Spleen (tissue), 11 donors: Measurements from ENCODE around the gene CD99. TPM values are rescaled to one million over a fixed set of nuclear protein-coding genes. Genes with fewer than 3 reads are reported as not detected.

Source experiments
- DNase-seq: peaks from one replicate; pipeline ENCODE4 v3.0.0-alpha.2; 2020
- H3K27ac ChIP-seq, 8 donors: fragments of 200-600 bp; sonication (generic) in 7 of 8; 1 replicate in 4 of 8; 2 replicates in 4 of 8; pipeline versions ENCODE4 v1.5.0 to v1.8.0; 2016 to 2021; ENCODE audit warnings: inconsistent platforms in 4 of 8, mild to moderate bottlenecking in 4 of 8, moderate library complexity in 1 of 8
- H3K27me3 ChIP-seq, 7 donors: fragments of 200-600 bp; sonication (generic) in 6 of 7; replicated peaks in 1 of 7; 1 replicate in 4 of 7; 2 replicates in 3 of 7; pipeline versions ENCODE4 v1.5.0 to v1.8.0; 2016 to 2021; ENCODE audit warnings: inconsistent platforms in 3 of 7, mild to moderate bottlenecking in 1 of 7
- H3K36me3 ChIP-seq, 6 donors: fragments of 200-600 bp; sonication (generic) in 5 of 6; 1 replicate in 4 of 6; 2 replicates in 2 of 6; pipeline versions ENCODE4 v1.5.0 to v1.8.0; 2016 to 2021; ENCODE audit warnings: inconsistent platforms in 2 of 6
- H3K4me1 ChIP-seq, 6 donors: fragments of 200-600 bp; sonication (generic) in 5 of 6; 1 replicate in 3 of 6; 2 replicates in 3 of 6; pipeline versions ENCODE4 v1.5.0 to v1.8.0; 2016 to 2021; ENCODE audit warnings: inconsistent platforms in 3 of 6
- H3K4me3 ChIP-seq, 8 donors: fragments of 200-600 bp; sonication (generic) in 7 of 8; 1 replicate in 4 of 8; 2 replicates in 4 of 8; pipeline versions ENCODE4 v1.5.0 to v1.8.0; 2016 to 2021; ENCODE audit warnings: inconsistent platforms in 4 of 8, mild to moderate bottlenecking in 4 of 8, moderate library complexity in 2 of 8
- H3K9me3 ChIP-seq, 8 donors: fragments of 200-600 bp; sonication (generic) in 7 of 8; 1 replicate in 4 of 8; 2 replicates in 4 of 8; pipeline versions ENCODE4 v1.5.0 to v1.8.0; 2016 to 2021; ENCODE audit warnings: inconsistent platforms in 4 of 8
- POLR2A ChIP-seq, 3 donors: fragments of 450-650 bp; IDR thresholded peaks; one replicate each; pipeline ENCODE4 v1.5.1; 2017; ENCODE audit warnings: antibody characterized with exemption in 3 of 3, mild to moderate bottlenecking in 1 of 3
- POLR2AphosphoS5 ChIP-seq, 3 donors: sonication (generic); formaldehyde crosslinking; IDR thresholded peaks; one replicate each; pipeline ENCODE4 v1.5.1; 2017; ENCODE audit warnings: antibody characterized with exemption in 3 of 3
- WGBS, 5 donors: extraction: QIAGEN DNeasy Blood & Tissue Kit in 3 of 5; methylation state at CpG; one replicate each; pipeline versions ENCODE4 v1.1.5 to v1.1.7; 2013 to 2018; 5-methylcytosine and 5-hydroxymethylcytosine counted together
- intact Hi-C: fragments of 100-400 bp; cut with DNase I; formaldehyde crosslinking; loops from one replicate; pipeline ENCODE4 v1.15.0; 2023; ENCODE audit warnings: low total_unique reads
- polyA plus RNA-seq, 3 donors: library from polyadenylated mRNA; stranded (reverse); fragments of 200-250 nt; gene quantifications; one replicate each; pipeline ENCODE4 v1.2.1, GENCODE V29; 2013
- total RNA-seq, 7 donors: library from RNA; depleted of rRNA in 3 of 7; stranded (reverse); fragments of >200 nt in 3 of 7; fragmentation: NEBNext Ultra II Directional in 4 of 7; extraction: Animal tissue kit (Norgen Biotek cat#: 25700) in 4 of 7; gene quantifications; one replicate each; pipeline versions ENCODE4 v1.1.0 to v1.2.1, GENCODE V29; 2016 to 2021
- TF ChIP-seq, protein P1 (sequence below), 11 experiments: fragments of 200-600 bp in 7 of 11; fragments of 450-650 bp in 4 of 11; sonication (generic) in 4 of 11; IDR thresholded peaks in 8 of 11; conservative IDR thresholded peaks in 3 of 11; 1 replicate in 7 of 11; 2 replicates in 4 of 11; pipeline versions ENCODE4 v1.4.0 to v1.8.0; 2016 to 2021; ENCODE audit warnings: antibody characterized with exemption in 11 of 11, inconsistent platforms in 4 of 11, mild to moderate bottlenecking in 1 of 11
- donor health status: healthy with polysubstance abuse.
- donor health status: DM: no; HTN: no; CAD: no; lungs with moderate emphysema.
- donor health status: DM: no; HTN: no; CAD: no.
- donor health status: Bipolar disorder and iron deficiency.
- donor health status: healthy.
- donor health status: DM: no; HTN: no; CAD: no.
- donor health status: DM: yes; HTN: yes; CAD: no.

The CD99 gene
- total and polyA plus RNA-seq, 10 donors: 101 to 316 (median 181) TPM

DNA sequence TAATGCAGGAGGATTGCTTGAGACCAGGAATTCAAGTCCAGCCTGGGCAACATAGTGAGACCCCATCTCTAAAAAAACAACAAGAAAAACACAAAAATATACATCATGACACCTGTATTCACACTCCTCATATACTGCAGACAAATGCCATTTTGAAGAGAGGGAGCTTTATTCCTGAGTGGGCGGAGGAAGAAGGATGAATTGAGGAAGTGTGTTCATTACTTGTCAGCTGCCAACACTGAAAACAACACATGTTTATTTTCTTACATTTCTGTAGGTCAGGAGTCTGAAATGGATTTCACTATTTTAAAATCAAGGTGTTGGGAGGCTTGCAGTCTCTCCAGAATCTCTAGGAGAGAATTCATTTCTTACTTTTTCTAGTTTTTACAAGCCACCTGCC lies 47.2 kb upstream of the CD99 start:
- Histone ChIP-seq H3K4me3 (no peak overlapping the region), H3K27ac (no peak overlapping the region), H3K9me3 (no peaks in the 10 kb centered on the region), H3K36me3 (peaks cover 0 to 50% (median 0%) of the 10 kb centered on the region in 6 donors), H3K4me1 (no peaks in the 10 kb centered on the region), H3K27me3 (no peaks in the 10 kb centered on the region)
- 76 to 95% (median 79%) methylated on average over 1 of the region's 1 CpG for WGBS, 5 donors
- DNase-seq: no peak
- TF ChIP-seq POLR2A (IDR thresholded peaks at IDR 0.05): no peak
- TF ChIP-seq, protein P1, sequence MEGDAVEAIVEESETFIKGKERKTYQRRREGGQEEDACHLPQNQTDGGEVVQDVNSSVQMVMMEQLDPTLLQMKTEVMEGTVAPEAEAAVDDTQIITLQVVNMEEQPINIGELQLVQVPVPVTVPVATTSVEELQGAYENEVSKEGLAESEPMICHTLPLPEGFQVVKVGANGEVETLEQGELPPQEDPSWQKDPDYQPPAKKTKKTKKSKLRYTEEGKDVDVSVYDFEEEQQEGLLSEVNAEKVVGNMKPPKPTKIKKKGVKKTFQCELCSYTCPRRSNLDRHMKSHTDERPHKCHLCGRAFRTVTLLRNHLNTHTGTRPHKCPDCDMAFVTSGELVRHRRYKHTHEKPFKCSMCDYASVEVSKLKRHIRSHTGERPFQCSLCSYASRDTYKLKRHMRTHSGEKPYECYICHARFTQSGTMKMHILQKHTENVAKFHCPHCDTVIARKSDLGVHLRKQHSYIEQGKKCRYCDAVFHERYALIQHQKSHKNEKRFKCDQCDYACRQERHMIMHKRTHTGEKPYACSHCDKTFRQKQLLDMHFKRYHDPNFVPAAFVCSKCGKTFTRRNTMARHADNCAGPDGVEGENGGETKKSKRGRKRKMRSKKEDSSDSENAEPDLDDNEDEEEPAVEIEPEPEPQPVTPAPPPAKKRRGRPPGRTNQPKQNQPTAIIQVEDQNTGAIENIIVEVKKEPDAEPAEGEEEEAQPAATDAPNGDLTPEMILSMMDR (IDR thresholded peaks at IDR 0.05 in 8 of 11, conservative IDR thresholded peaks at IDR 0.05 in 3 of 11): no peak
- TF ChIP-seq POLR2AphosphoS5 (IDR thresholded peaks at IDR 0.05): no peak
- intact Hi-C loops: loop anchor here (5.0 kb wide), 1 partner anchor 168 kb away; no protein-coding TSS in a partner anchor

DNA sequence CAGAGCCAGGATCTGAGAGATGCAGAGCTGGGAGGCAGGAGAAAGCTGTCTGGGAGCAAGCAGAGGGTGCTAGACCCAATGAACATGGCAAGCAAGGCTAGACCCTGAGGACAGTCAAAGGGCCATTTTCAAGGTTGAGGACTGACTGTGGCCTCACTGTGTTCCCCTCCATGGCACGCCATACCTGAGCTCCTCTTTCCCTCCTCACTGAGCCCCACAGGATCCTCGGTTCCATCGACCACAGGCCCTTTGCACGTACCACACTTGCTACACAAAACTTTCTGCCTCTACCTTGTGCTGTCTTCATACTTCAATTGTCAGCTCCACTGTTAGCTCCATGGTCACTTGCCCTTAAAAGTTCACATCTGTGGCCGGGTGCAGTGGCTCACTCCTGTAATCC lies 45.5 kb upstream of the CD99 start:
- 58 to 84% (median 78%) methylated on average over 5 of the region's 5 CpGs for WGBS, 5 donors

DNA sequence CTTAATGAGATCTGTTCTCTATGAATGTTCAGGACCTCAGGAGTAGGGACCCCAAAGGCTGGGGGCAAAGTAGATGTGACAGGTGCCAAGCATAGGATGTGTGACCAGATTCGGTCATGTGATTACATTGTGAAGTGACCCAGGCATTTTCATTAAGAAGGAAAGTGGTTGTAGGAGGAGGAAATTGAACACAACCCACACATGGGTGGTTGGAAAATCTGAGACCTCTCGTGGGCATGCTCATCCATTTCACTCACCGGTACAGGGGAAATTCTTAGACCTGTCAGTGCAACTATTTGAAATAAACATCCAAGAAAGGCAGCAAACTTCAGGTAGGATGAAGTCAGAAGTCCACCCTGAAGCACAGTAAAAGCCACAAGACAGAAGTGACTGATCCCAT lies 43.5 kb upstream of the CD99 start:
- H3K27me3 ChIP-seq: no peaks in the 10 kb centered on the region
- no peaks in the 10 kb centered on the region for H3K9me3 ChIP-seq
- 59 to 80% (median 76%) methylated on average over 3 of the region's 3 CpGs for WGBS, 5 donors
- no peak for DNase-seq
- intact Hi-C loops: no loop called here
- TF ChIP-seq POLR2AphosphoS5 (IDR thresholded peaks at IDR 0.05): no peak
- TF ChIP-seq POLR2A (IDR thresholded peaks at IDR 0.05): no peak
- TF ChIP-seq, protein P1 (IDR thresholded peaks at IDR 0.05 in 8 of 11, conservative IDR thresholded peaks at IDR 0.05 in 3 of 11): no peak
- H3K4me1 ChIP-seq: no peaks in the 10 kb centered on the region
- peaks cover 0 to 18% (median 0%) of the 10 kb centered on the region in 6 donors for H3K36me3 ChIP-seq
- no peak overlapping the region for H3K4me3 ChIP-seq
- no peak overlapping the region for H3K27ac ChIP-seq

More for the DNA sequence above, 45.5 kb upstream of the CD99 start:
- Histone ChIP-seq H3K27ac (no peak overlapping the region), H3K4me3 (no peak overlapping the region), H3K4me1 (no peaks in the 10 kb centered on the region), H3K36me3 (peaks cover 0 to 38% (median 0%) of the 10 kb centered on the region in 6 donors), H3K27me3 (no peaks in the 10 kb centered on the region), H3K9me3 (no peaks in the 10 kb centered on the region)
- DNase-seq: no peak
- TF ChIP-seq POLR2A (IDR thresholded peaks at IDR 0.05): no peak
- no peak for TF ChIP-seq POLR2AphosphoS5 (IDR thresholded peaks at IDR 0.05)
- intact Hi-C loops: no loop called here

DNA sequence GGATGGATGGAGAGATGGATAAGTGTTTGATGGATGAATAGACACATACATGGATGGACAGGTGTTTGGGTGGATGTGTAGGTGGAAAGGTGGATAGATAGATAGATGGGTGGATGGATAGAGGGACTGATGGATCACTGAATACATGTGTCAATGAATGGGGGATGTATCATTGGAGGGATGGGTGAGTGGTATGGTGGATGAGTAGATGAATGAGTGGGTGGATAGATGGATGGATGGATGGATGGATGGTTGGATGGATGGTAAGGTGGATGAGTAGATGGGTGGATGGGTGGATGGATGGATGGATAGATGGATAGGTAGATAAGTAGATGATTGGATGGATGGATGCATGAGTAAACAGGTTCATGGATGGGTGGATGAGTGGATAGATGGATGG lies 41.1 kb upstream of the CD99 start:
- H3K4me1 ChIP-seq: no peaks in the 10 kb centered on the region

DNA sequence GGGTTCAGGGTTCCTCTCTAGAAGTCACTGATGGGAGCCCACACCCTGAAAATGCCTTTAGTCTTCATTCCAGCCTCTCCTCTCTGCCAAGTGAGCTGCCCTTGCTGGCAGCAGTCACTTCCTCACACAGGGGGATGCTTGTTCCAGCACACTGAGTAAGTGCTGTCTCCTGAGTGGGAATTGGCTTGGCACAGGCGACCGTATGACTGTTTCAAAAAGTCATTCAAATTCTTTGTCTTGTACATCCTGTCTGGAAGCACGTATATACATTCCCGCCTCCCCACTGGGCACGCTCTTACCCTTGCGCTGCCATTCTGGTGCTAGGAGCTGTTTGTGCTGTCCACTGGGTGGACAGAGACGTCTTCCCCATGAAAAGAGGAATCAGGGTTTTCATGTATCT lies 40.2 kb upstream of the CD99 start:
- Histone ChIP-seq H3K4me3 (no peak overlapping the region), H3K9me3 (no peaks in the 10 kb centered on the region), H3K4me1 (no peaks in the 10 kb centered on the region), H3K27ac (no peak overlapping the region), H3K36me3 (peaks cover 0 to 29% (median 0%) of the 10 kb centered on the region in 6 donors), H3K27me3 (no peaks in the 10 kb centered on the region)
- intact Hi-C loops: no loop called here
- no peak for DNase-seq
- WGBS, 5 donors: 59 to 90% (median 84%) methylated on average over 6 to 7 of the region's 7 CpGs
- TF ChIP-seq, protein P1 (IDR thresholded peaks at IDR 0.05 in 8 of 11, conservative IDR thresholded peaks at IDR 0.05 in 3 of 11): no peak
- TF ChIP-seq POLR2AphosphoS5 (IDR thresholded peaks at IDR 0.05) (no peak), POLR2A (IDR thresholded peaks at IDR 0.05) (no peak)

More for the DNA sequence above, 41.1 kb upstream of the CD99 start:
- H3K36me3 ChIP-seq: peaks cover 0 to 23% (median 0%) of the 10 kb centered on the region in 6 donors
- no peak overlapping the region for H3K27ac ChIP-seq
- no peak for TF ChIP-seq POLR2A (IDR thresholded peaks at IDR 0.05)
- no peak for DNase-seq
- no peak overlapping the region for H3K4me3 ChIP-seq
- H3K9me3 ChIP-seq: no peaks in the 10 kb centered on the region
- intact Hi-C loops: no loop called here
- H3K27me3 ChIP-seq: no peaks in the 10 kb centered on the region
